Measurements from ENCODE around the gene CHAC1. TPM values are rescaled to one million over a fixed set of nuclear protein-coding genes. Genes with fewer than 3 reads are reported as not detected.

Gene CHAC1
- total and polyA plus RNA-seq, 2 of the 13 experiments (the other 11 are each of a cell fraction or from before 2014, with no cell fraction given) = 0.44 TPM; not detected in 1

DNA sequence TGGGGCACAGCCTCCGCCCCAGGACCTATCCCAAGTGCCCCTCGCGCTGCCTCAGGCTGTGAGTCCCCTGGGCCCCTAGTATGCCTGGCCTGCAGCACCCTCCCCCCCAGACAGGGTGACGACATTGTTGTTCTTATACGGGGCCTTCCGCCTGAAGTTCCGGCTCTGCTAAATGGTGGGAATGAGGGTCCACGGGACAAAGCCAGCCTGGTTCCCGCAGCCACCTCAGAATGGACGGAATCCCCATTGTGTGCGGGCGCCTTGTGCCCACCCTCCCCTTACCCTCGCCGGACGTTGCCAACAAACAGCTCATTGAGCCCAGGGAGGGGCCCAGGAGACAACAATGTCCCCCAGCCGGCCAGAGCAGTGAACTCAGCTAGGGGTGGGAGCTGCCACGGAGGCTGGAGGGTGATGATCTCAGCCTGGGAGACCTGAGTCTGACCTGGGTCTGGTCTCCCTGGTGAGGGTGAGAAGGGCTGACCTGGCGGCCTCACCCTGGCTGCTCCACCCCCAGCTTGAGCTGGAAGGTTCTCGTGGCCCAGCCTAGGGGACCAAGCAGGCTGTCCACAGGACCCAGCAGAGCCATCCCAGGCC is 34.4 kb upstream of the CHAC1 start (continued):
- no peak for TF ChIP-seq ZNF329 (CRISPR knock-in tag; IDR thresholded peaks at IDR 0.05; ENCODE audit: low read depth)
- no peak for TF ChIP-seq ZNF563 (CRISPR knock-in tag; IDR thresholded peaks at IDR 0.05)
- peak; percentile 68; the same call in 1 of the 2 replicates for TF ChIP-seq KAT8 (CRISPR knock-in tag; IDR thresholded peaks at IDR 0.05)
- TF ChIP-seq ZNF350 (CRISPR knock-in tag; IDR thresholded peaks at IDR 0.05; ENCODE audit: borderline replicate concordance, low read depth) = peak; percentile 35; the same call in 1 of the 2 replicates
- no peak for TF ChIP-seq ZNF484 (CRISPR knock-in tag; IDR thresholded peaks at IDR 0.05; ENCODE audit: borderline replicate concordance, low read depth)
- TF ChIP-seq SIN3B (IDR thresholded peaks at IDR 0.05; ENCODE audit: low read length) = no peak
- 0 out of 2 replicates have a peak, but pooled peaks have one; percentile 39 for TF ChIP-seq MXD4 (CRISPR knock-in tag; IDR thresholded peaks at IDR 0.05)
- TF ChIP-seq ZBTB39 (CRISPR knock-in tag; IDR thresholded peaks at IDR 0.05) = no peak
- TF ChIP-seq ZNF552 (CRISPR knock-in tag; IDR thresholded peaks at IDR 0.05; ENCODE audit: borderline replicate concordance) = 0 out of 2 replicates have a peak, but pooled peaks have one; percentile 49
- TF ChIP-seq TBX2 (CRISPR knock-in tag; IDR thresholded peaks at IDR 0.05; ENCODE audit: borderline replicate concordance) = 0 out of 2 replicates have a peak, but pooled peaks have one; percentile 14
- TF ChIP-seq ATF2 (CRISPR knock-in tag; IDR thresholded peaks at IDR 0.05) = peak; percentile 64; the same call in 1 of the 2 replicates
- TF ChIP-seq ELF1 (CRISPR knock-in tag; IDR thresholded peaks at IDR 0.05) = peak; percentile 45
- peak; percentile 38 for TF ChIP-seq SAP130 (CRISPR knock-in tag; IDR thresholded peaks at IDR 0.05; ENCODE audit: low read depth)
- TF ChIP-seq ZNF430 (CRISPR knock-in tag; IDR thresholded peaks at IDR 0.05) = peak; percentile 65; the same call in 1 of the 2 replicates
- no peak for TF ChIP-seq TRIM22 (IDR thresholded peaks at IDR 0.05)
- no peak for TF ChIP-seq PTBP1 (IDR thresholded peaks at IDR 0.05; ENCODE audit: low read depth, low read length, poor library complexity, severe bottlenecking)
- TF ChIP-seq ZNF687 (CRISPR knock-in tag; IDR thresholded peaks at IDR 0.05) = peak; percentile 85
- TF ChIP-seq, protein P1, sequence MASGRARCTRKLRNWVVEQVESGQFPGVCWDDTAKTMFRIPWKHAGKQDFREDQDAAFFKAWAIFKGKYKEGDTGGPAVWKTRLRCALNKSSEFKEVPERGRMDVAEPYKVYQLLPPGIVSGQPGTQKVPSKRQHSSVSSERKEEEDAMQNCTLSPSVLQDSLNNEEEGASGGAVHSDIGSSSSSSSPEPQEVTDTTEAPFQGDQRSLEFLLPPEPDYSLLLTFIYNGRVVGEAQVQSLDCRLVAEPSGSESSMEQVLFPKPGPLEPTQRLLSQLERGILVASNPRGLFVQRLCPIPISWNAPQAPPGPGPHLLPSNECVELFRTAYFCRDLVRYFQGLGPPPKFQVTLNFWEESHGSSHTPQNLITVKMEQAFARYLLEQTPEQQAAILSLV (CRISPR knock-in tag; IDR thresholded peaks at IDR 0.05; ENCODE audit: borderline replicate concordance) = no peak
- no peak for TF ChIP-seq FOXA1 (IDR thresholded peaks at IDR 0.05)
- no peak for TF ChIP-seq FOXA1 (CRISPR knock-in tag; IDR thresholded peaks at IDR 0.05)
